H9 (cell line): Measurements from ENCODE around the gene ARHGAP26. TPM values are rescaled to one million over a fixed set of nuclear protein-coding genes. Genes with fewer than 3 reads are reported as not detected.

ENCODE experiments used
- DNase-seq: peaks from one replicate; pipeline ENCODE4 v3.0.0-alpha.2; 2017
- H2AFZ ChIP-seq: one replicate; pipeline ENCODE4 v1.6.1; 2013; ENCODE audit warnings: mild to moderate bottlenecking, low read length, control low read depth, moderate library complexity
- H2AK5ac ChIP-seq: 2 replicates; pipeline ENCODE4 v1.6.1; 2013; ENCODE audit warnings: low read length, control low read depth, mixed read lengths; ENCODE audit not compliant: insufficient read length
- H2BK120ac ChIP-seq: one replicate; pipeline ENCODE4 v1.6.1; 2013; ENCODE audit warnings: low read depth, mild to moderate bottlenecking, low read length, control low read depth, inconsistent platforms; ENCODE audit not compliant: poor library complexity, severe bottlenecking
- H2BK12ac ChIP-seq: 2 replicates; pipeline ENCODE4 v1.6.1; 2013; ENCODE audit warnings: low read length, control low read depth, mixed read lengths, low read depth; ENCODE audit not compliant: insufficient read length
- H2BK15ac ChIP-seq: 2 replicates; pipeline ENCODE4 v1.6.1; 2013; ENCODE audit warnings: low read depth, low read length, control low read depth
- H2BK20ac ChIP-seq: one replicate; pipeline ENCODE4 v1.6.1; 2013; ENCODE audit warnings: low read depth, mild to moderate bottlenecking, low read length, control low read depth, inconsistent platforms; ENCODE audit not compliant: poor library complexity, severe bottlenecking
- H2BK5ac ChIP-seq: 2 replicates; pipeline ENCODE4 v1.6.1; 2013; ENCODE audit warnings: low read length, control low read depth, mixed read lengths; ENCODE audit not compliant: insufficient read length
- H3K14ac ChIP-seq: 2 replicates; pipeline ENCODE4 v1.6.1; 2013; ENCODE audit warnings: low read length, control low read depth; ENCODE audit not compliant: insufficient read depth
- H3K18ac ChIP-seq: 2 replicates; pipeline ENCODE4 v1.6.1; 2013; ENCODE audit warnings: low read depth, mild to moderate bottlenecking, mixed read lengths, low read length, control low read depth; ENCODE audit not compliant: insufficient read length
- H3K23ac ChIP-seq: 2 replicates; pipeline ENCODE4 v1.6.1; 2013; ENCODE audit warnings: low read length, control low read depth, mixed read lengths, low read depth; ENCODE audit not compliant: insufficient read length
- H3K23me2 ChIP-seq: 2 replicates; pipeline ENCODE4 v1.6.1; 2013; ENCODE audit warnings: low read depth, mild to moderate bottlenecking, mixed read lengths, low read length, control low read depth; ENCODE audit not compliant: insufficient read length, poor library complexity, severe bottlenecking
- H3K27ac ChIP-seq: 2 replicates; pipeline ENCODE4 v1.5.1; 2013; ENCODE audit warnings: low read length, control low read depth, mixed read lengths, low read depth; ENCODE audit not compliant: insufficient read length
- H3K27me3 ChIP-seq: 2 replicates; pipeline ENCODE4 v1.6.1; 2013; ENCODE audit warnings: low read length, control low read depth, inconsistent platforms; ENCODE audit not compliant: insufficient read depth
- H3K4ac ChIP-seq: 2 replicates; pipeline ENCODE4 v1.6.1; 2013; ENCODE audit warnings: low read depth, mild to moderate bottlenecking, control low read depth, inconsistent platforms, low read length, moderate library complexity
- H3K4me1 ChIP-seq: 2 replicates; pipeline ENCODE4 v1.6.1; 2013; ENCODE audit warnings: low read length, control low read depth, inconsistent platforms; ENCODE audit not compliant: insufficient read depth
- H3K4me2 ChIP-seq: 2 replicates; pipeline ENCODE4 v1.6.1; 2013; ENCODE audit warnings: low read length, control low read depth, mixed read lengths; ENCODE audit not compliant: insufficient read length, insufficient read depth
- H3K56ac ChIP-seq: 2 replicates; pipeline ENCODE4 v1.6.1; 2013; ENCODE audit warnings: low read depth, mild to moderate bottlenecking, mixed read lengths, low read length, control low read depth; ENCODE audit not compliant: insufficient read length
- H3K79me1 ChIP-seq: 2 replicates; pipeline ENCODE4 v1.6.1; 2013; ENCODE audit warnings: low read depth, mild to moderate bottlenecking, moderate library complexity, low read length, control low read depth, inconsistent platforms; ENCODE audit not compliant: insufficient read depth, poor library complexity, severe bottlenecking
- H3K79me2 ChIP-seq: 2 replicates; pipeline ENCODE4 v1.6.1; 2013; ENCODE audit warnings: low read length, control low read depth, inconsistent platforms; ENCODE audit not compliant: insufficient read depth
- H3K9ac ChIP-seq: 2 replicates; pipeline ENCODE4 v1.6.1; 2013; ENCODE audit warnings: low read length, control low read depth, mixed read lengths; ENCODE audit not compliant: insufficient read length; ENCODE audit errors: extremely low read depth
- H3K9me3 ChIP-seq: one replicate; pipeline ENCODE4 v1.6.1; 2013; ENCODE audit warnings: low read depth, low read length, inconsistent platforms; ENCODE audit not compliant: control insufficient read depth
- H3T11ph ChIP-seq: one replicate; pipeline ENCODE4 v1.6.1; 2013; ENCODE audit warnings: mild to moderate bottlenecking, low read length, control low read depth, inconsistent platforms
- H4K20me1 ChIP-seq: one replicate; pipeline ENCODE4 v1.6.1; 2013; ENCODE audit not compliant: control insufficient read depth, insufficient read length, insufficient read depth
- H4K5ac ChIP-seq: 2 replicates; pipeline ENCODE4 v1.6.1; 2013; ENCODE audit warnings: low read depth, mild to moderate bottlenecking, mixed read lengths, low read length, control low read depth; ENCODE audit not compliant: insufficient read length
- H4K8ac ChIP-seq: replicated peaks from 2 replicates; pipeline ENCODE4 v1.6.1; 2013; ENCODE audit warnings: low read length, control low read depth, mixed read lengths, low read depth; ENCODE audit not compliant: insufficient read length
- H4K91ac ChIP-seq: 2 replicates; pipeline ENCODE4 v1.6.1; 2013; ENCODE audit warnings: low read depth, mild to moderate bottlenecking, moderate library complexity, mixed read lengths, low read length, control low read depth; ENCODE audit not compliant: insufficient read length
- H3K27ac Mint-ChIP-seq, 3 experiments: 2 replicates in 2 of 3; 3 replicates in 1 of 3; pipeline ENCODE4 v1.8.0; 2020 to 2021; ENCODE audit warnings: mixed read lengths in 3 of 3, mild to moderate bottlenecking in 1 of 3, moderate library complexity in 1 of 3
- H3K27me3 Mint-ChIP-seq: 2 replicates; pipeline ENCODE4 v1.8.0; 2021; ENCODE audit warnings: low read depth, mild to moderate bottlenecking, moderate library complexity, mixed read lengths
- H3K36me3 Mint-ChIP-seq, 3 experiments: 2 replicates in 2 of 3; 3 replicates in 1 of 3; pipeline ENCODE4 v1.8.0; 2020 to 2021; ENCODE audit warnings: low read depth in 3 of 3, mixed read lengths in 3 of 3; ENCODE audit not compliant: insufficient read depth in 1 of 3
- H3K4me1 Mint-ChIP-seq, 2 experiments: 2 replicates each; pipeline ENCODE4 v1.8.0; 2020; ENCODE audit warnings: mixed read lengths in 2 of 2
- H3K4me3 Mint-ChIP-seq, 2 experiments: 2 replicates in 1 of 2; 3 replicates in 1 of 2; pipeline ENCODE4 v1.8.0; 2020 to 2021; ENCODE audit warnings: mild to moderate bottlenecking in 2 of 2, mixed read lengths in 2 of 2, moderate library complexity in 1 of 2
- H3K9me3 Mint-ChIP-seq, 2 experiments: 2 replicates in 1 of 2; 3 replicates in 1 of 2; pipeline ENCODE4 v1.8.0; 2020; ENCODE audit warnings: mild to moderate bottlenecking in 2 of 2, mixed read lengths in 2 of 2, moderate library complexity in 1 of 2
- CTCF ChIP-seq: fragments of 200-600 bp; sonication (generic); conservative IDR thresholded peaks from 3 replicates; pipeline ENCODE4 v1.8.0; 2021; ENCODE audit warnings: antibody characterized with exemption, mild to moderate bottlenecking
- WGBS: extraction: QIAGEN DNeasy Blood & Tissue Kit; methylation state at CpG from one replicate; pipeline ENCODE4 v1.1.7; 2013; ENCODE audit warnings: missing lambda C conversion rate, low lambda C conversion rate, mixed read lengths; ENCODE audit not compliant: insufficient read length; ENCODE audit errors: extremely low coverage; 5-methylcytosine and 5-hydroxymethylcytosine counted together
- total RNA-seq: library from RNA; stranded (reverse); gene quantifications from 2 replicates; pipeline ENCODE4 v1.2.1, GENCODE V29; 2021

ARHGAP26 gene
- total RNA-seq, 1 experiment from 2014 or later, result 13.8 TPM

GRCh38 chr5:143170977-143171376 is 400.8 kb downstream of the ARHGAP26 start:
- Histone ChIP-seq H3T11ph (no peak overlapping the region), H2BK15ac (no peak overlapping the region), H3K79me1 (no peaks in the 10 kb centered on the region), H3K23ac (no peak overlapping the region), H3K4me2 (no peak overlapping the region), H3K56ac (no peak overlapping the region), H4K5ac (no peak overlapping the region), H4K8ac (no peak overlapping the region), H4K91ac (no peak overlapping the region), H3K9ac (no peak overlapping the region), H3K4me1 (peaks cover 2% of the 10 kb centered on the region; the same call in 1 of the 2 replicates), H3K9me3 (no peaks in the 10 kb centered on the region), H2AK5ac (no peak overlapping the region), H2BK5ac (no peak overlapping the region), H2AFZ (no peak overlapping the region), H2BK20ac (no peak overlapping the region), H3K27me3 (no peaks in the 10 kb centered on the region), H3K79me2 (no peaks in the 10 kb centered on the region), H4K20me1 (no peaks in the 10 kb centered on the region), H3K23me2 (no peaks in the 10 kb centered on the region), H2BK120ac (no peak overlapping the region), H3K18ac (no peak overlapping the region), H3K14ac (no peak overlapping the region), H2BK12ac (no peak overlapping the region), H3K27ac (no peak overlapping the region), H3K4ac (no peak overlapping the region)
- WGBS, result no CpG with 5 or more reads among the region's 2 CpGs
- peak overlapping the region in 2 of 3 experiments; percentile 7 to 15; a peak in 1 of 7 replicates for H3K27ac Mint-ChIP-seq
- TF ChIP-seq CTCF, result no peak
- no peak overlapping the region for H3K4me3 Mint-ChIP-seq
- peaks cover 40 to 50% of the 10 kb centered on the region in 2 experiments for H3K4me1 Mint-ChIP-seq
- H3K27me3 Mint-ChIP-seq, result no peaks in the 10 kb centered on the region
- no peaks in the 10 kb centered on the region for H3K9me3 Mint-ChIP-seq
- no peaks in the 10 kb centered on the region for H3K36me3 Mint-ChIP-seq
- no peak for DNase-seq
